T-helper 2 cell (primary cell): ENCODE data around the gene SRGAP3.
"Not testable (repeated sequence)": the region's sequence is repeated elsewhere in the genome, so short reads cannot be mapped to it uniquely, and the experiment has no call there.

Experiments used
- DNase-seq, 5 experiments: peaks; one replicate each; pipeline versions ENCODE4 v3.0.0 to v3.0.0-alpha.2; 2012 to 2022

SRGAP3 gene

GRCh38 chr3:9110316-9110715 lies 139.1 kb downstream of the SRGAP3 start:
- no peak for DNase-seq

GRCh38 chr3:9109568-9109914 lies 139.9 kb downstream of the SRGAP3 start:
- no peak for DNase-seq

- DNase-seq = no peak
Observed at GRCh38 chr3:9108876-9109567, 140.4 kb downstream of the SRGAP3 start.

DNA sequence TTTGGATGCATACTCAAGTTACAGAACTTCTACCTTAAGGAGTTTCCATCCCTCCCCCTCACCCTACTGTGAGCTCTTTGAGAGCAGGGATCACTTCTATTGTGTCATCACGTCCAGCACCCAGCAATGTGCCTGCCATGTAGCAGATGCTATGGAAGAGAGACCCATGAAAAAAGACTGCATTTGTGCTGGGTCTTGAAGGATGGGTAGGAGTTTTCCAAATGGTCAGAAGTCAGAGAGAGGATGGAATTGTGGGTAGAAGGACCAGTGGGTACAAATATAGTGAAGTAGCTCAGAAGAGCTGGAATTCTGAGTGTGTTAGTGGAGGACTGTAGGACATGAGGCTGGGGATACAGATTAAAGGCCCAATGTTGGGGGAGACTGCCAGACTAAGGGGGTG lies 141.7 kb downstream of the SRGAP3 start:
- no peak for DNase-seq

DNA sequence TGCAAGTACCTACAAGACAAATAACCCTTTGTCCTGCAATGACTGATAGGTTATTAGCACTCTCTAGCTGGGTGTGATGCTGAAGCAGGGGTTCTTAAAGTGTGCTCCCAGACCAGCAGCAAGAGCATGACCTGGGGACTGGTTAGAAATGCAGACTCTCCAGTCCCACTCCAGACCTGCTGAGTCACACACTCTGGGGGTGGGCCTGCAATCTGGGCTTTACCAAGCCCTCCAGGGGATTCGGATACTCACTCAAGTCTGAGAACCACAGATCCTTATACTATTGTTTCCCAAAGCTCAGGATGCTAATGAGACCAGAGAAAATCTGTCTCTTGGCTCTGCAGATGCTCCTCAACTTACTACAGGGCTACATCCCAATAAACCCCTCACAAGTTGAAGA lies 144.0 kb downstream of the SRGAP3 start:
- DNase-seq = no peak

- DNase-seq = no peak
Observed at GRCh38 chr3:9104121-9104520, 145.3 kb downstream of the SRGAP3 start.

GRCh38 chr3:9102240-9102981 lies 147.0 kb downstream of the SRGAP3 start:
- no peak for DNase-seq

DNA sequence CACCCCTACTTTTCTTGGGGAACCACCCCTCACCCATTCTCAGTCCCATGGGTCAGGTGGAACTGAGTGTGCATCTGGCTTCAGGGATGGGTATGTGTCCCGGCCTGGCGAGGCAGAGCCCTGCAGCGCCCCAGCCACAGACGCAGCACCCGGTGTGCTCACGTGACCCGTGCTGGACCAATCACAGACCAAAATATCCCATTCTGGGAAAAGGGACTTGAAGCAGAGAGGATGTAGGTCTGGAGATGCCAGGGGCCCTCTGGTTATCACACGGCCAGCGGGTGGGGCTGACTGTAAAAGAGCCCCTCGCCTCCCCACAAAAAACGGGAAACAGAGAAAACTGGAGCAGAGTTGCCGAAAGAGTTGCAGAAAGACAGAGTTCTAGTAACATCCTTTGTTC lies 148.2 kb downstream of the SRGAP3 start:
- DNase-seq = no peak

DNA sequence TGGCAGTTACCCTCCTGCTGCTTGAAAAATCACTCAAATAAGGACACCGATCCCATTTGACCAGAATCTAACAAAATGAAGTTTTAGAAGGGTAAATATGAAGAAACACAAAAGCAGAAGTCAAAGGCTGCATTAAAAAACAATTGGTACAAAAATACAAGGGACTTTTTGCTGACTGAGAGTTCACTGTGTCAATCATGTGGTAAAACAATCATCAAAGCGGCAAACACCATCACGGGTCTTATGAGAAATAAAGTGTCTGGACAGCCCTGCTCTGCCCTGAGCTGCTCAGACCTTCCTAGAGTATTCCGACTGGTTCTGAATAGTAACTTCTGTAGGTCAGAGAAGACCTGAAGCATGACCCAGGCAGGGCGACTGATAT lies 148.9 kb downstream of the SRGAP3 start:
- no peak for DNase-seq

GRCh38 chr3:9099702-9100512 lies 149.5 kb downstream of the SRGAP3 start:
- DNase-seq = no peak

DNA sequence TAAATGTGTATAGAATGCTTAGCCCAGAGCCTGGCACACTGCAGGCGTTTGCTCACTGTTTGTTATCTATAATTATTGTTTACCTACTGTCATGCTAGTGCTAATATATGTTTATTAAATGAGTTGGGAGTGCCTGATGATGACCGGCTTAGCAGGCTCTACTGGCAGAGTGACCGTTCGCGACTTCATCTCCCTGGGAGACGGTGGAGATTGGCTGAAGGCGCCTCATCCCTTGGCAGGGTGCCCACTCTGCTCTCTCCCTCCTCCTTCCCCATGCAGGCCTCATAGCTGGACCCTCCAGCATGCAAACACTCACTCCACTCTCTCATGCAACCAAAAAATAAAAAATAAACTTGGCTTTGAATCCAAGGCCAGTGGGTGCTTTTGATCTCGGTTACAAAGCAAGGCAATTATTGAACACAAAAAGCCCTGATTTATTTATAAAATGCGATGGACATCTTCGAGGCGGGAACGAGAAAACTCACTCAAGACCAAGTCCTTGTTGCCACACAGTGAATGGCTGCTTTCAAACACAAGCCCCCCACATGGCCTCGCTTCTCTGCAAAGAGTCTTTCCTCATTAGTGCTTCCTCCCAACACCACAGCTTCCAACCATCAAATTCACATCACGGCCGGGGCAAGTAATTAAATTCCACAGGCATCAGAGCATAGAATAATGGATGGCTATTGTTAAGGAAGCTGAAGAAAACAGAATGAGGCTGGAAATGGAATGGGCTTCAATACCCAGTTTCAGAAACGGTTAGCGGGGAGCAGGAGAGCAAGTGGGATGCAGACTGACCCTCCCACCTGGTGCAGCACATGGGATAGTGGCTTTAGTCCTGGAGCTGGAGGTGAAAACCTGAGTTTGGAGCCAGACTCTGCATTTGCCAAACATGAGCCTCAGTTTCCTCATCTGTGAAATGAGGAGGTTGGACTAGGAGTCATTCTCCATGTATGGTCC lies 150.4 kb downstream of the SRGAP3 start:
- no peak for DNase-seq

DNA sequence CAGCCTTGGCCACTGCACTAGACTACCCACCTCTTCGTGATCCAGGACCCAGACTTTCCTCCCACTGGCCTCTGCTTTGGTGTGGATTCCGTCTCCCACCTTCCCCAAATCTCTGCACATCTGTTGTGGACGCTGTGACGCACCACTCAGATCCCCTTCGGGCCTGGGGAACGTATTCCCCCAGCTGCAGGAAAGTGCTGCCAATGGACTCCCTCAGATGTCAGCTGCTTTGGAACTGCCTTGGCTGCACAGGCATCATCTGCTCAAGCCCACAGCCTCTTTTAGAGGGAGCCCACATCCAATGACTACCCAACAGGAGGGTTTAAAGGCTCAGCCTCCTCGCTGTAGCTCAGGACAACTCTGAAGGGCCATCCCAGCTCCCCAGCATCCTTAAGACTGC lies 152.0 kb downstream of the SRGAP3 start:
- no peak for DNase-seq

DNA sequence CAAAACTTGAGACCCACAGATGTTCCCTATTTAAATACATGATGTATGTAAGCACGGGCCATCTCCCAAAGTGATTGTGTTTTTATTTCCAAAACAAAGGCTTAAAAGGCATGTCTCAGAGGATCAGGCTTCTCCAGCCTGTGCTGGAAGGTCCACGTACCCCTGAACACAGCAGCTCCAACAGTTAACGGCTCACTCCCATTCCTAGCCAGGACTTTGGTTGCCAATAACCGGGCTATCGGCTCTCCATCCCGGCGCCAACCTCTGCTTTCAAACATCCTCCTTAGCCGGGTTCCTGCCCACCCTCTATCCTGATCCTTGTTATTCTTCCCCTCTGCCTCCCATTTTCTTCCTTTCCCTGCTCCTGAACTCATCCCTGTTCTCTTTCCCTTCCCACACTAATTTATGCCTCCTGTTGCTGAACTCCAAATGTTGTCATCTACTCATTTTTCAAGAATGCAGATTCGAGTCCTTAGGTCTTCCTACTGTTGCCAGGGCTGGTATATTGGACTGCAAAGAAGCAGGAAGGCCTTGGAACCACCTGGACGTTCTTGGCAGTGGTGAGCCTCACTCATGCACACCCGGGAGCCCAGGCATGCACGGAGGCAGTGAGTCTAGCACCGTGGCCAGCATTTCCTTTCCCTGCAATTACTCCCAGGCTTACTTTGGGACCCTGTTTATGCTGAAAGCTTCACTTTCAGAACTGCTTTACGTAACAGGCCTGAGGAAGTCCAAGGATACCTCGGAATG lies 157.8 kb downstream of the SRGAP3 start:
- no peak for DNase-seq

- no peak for DNase-seq
Observed at GRCh38 chr3:9088441-9089353, 160.7 kb downstream of the SRGAP3 start.

GRCh38 chr3:9087831-9088413 lies 161.5 kb downstream of the SRGAP3 start:
- DNase-seq = no peak

DNA sequence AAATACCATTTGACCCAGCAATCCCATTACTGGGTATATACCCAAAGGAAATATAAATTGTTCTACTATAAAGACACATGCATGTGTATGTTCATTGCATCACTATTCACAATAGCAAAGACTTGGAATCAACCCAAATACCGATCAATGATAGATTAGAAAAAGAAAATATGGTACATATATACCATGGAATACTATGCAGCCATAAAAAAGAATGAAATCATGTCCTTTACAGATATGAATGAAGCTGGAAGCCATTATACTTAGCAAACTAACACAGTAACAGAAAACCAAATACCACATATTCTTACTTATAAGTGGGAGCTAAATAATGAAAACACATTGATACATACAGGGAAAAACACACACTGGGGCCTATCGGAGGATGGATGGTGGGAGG lies 164.0 kb downstream of the SRGAP3 start:
- not testable (repeated sequence) for DNase-seq

DNA sequence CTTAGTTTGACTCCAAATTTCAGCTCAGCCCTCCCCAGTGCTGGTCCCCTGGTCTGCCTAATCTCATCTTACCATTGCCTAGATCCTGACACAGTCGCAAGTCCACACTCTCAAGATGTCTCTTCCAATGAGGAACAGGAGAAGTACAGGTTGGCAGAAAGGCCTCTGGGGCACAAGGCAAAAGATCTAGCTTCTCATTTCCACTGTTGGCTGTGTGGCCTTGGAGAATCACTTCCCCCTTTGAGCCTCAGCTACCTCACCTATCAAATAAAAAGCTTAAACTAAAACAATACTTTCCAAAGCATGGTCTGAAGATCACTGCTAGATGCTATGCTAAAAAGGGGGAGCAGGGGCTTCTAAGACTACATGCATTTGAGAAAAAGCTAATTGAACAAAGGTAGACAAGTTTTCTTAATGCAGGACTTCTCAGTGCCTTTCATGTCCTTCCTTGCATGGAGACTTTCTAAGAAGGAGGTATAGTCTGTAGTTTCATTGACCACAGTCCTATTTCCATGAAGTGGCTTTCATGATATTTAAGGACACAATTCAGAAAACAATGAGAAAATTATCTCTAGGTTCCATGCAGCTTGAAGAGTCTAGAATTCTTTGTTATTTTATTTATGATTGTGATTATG lies 168.1 kb downstream of the SRGAP3 start:
- DNase-seq = no peak

DNA sequence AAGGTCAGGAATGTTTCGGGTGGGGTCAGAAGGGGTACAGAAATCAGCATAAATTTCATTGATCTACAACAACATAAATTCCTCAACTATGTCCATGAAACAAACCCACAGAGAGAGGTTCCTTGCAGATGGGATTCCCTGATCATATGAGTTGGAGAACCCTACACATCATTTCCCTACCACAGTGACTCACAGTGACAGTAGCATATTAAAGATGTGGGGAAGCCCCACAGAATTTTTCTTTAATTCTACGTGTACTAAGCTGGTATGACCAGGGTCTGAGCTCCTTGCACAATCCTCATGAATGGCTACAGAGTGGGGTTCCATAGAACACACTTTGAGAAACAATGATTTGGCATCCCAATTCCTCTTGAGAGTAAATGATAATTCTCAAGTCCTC lies 169.3 kb downstream of the SRGAP3 start:
- no peak for DNase-seq

DNA sequence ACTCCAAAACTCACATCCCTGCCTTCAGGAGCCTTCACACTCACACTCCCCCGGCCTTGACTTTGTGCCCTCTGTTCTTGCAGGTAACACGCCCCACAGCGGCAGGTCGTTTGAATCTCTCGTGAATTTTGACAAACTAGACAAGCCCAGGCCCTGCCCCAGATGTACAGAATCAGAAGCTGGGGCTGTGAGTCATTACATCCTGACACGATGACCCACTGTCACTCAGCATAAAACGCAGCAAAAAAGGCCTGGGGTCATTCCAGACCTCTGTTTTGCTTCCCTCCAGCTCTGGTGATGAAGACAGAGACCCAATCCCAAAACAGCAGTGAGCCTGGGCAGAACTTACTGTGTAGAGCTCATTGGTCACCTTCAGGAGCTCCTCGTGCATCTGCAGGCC lies 169.8 kb downstream of the SRGAP3 start:
- DNase-seq = no peak
